ENCODE results near the gene GALNT9.
"Not testable (repeated sequence)": the region's sequence is repeated elsewhere in the genome, so short reads cannot be mapped to it uniquely, and the experiment has no call there.

GALNT9 gene

DNA sequence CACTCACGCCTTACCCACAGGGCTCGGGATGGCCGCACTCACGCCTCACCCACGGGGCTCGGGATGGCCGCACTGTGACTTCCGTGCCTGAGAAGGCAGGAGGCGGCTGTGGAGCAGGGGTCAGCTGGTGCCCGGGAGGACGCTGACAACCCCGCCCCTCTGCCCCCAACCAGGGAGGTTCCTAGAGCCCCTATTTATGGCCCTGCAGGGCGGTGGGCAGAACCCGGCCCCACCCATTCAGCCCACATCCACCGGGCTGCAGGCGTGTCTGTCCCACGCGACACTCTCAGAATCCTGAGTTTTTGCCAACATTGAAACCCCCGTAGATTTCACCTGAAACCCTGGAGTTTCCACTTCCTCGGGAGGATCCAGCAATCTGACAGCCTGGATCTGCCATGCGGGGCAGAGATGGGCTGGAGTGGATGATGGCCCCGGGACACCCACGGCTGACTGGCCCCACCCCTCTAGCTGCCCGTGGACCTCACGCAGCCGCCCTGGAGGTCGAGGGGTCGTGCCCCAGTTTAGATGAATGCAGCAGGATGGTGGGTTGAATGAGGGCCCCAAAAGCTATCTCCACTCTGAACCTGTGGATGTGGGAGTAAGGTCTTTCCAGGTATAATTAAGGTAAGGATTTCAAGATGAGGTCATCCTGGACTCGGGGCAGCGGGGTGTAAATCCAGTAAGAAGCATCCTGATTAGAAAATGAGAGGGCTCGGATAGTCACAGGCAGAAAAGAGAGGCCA lies 20.4 kb downstream of the GALNT9 start:
- Histone ChIP-seq H3K9me3 (ENCODE audit: control insufficient read depth, low read length) (no peaks in the 10 kb centered on the region), H3K4me1 (ENCODE audit: control insufficient read depth, insufficient read depth, low read length) (no peaks in the 10 kb centered on the region), H3K4me3 (ENCODE audit: low read length) (no peak overlapping the region), H3K27me3 (ENCODE audit: control insufficient read depth, insufficient read depth, low read length) (no peaks in the 10 kb centered on the region), H3K9ac (ENCODE audit: low read length) (no peak overlapping the region), H3K36me3 (ENCODE audit: control insufficient read depth, insufficient read depth, low read length) (no peaks in the 10 kb centered on the region)

DNA sequence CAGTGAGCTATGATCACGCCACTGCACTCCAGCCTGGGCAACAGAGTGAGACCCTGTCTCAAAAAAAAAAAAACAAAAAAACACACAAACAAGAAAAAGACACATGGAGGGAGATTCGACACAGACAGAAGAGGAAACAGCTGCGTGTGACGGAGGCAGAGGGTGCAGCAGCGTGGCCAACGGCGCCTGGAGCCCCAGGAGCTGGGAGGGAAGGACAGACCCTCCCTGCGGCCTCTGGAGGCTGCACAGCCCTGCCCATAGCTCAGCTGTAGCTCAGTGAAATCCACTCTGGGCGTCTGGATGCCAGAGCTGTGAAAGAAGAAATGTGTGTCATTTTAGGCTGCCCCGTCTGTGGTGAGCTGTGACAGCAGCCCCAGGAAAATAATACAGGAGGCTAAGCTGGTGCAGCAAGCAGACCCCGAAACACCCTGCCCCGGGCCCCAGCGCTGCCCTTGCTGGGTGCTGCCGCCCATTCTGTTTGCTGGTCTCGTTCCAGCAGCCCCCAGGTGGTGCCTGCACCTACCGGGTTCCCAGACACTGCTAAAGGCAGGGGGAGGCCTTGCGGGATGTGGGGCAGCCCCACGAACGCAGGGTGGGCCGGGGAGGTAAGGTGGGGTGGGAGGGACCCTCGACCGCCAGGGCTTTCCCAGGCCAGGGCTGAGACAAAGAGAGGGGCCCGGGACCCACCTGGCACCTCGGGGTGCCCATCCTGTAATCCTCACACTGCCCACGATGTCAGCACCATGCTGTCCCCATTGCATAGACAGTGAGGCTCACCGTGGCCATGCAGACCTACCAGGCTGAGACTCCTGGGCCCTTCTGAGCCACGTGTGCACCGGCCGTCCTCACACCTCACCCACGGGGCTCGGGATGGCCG lies 21.2 kb downstream of the GALNT9 start:
- H3K36me3 ChIP-seq (ENCODE audit: control insufficient read depth, insufficient read depth, low read length), result no peaks in the 10 kb centered on the region
- no peaks in the 10 kb centered on the region for H3K9me3 ChIP-seq (ENCODE audit: control insufficient read depth, low read length)
- H3K9ac ChIP-seq (ENCODE audit: low read length), result no peak overlapping the region
- no peaks in the 10 kb centered on the region for H3K4me1 ChIP-seq (ENCODE audit: control insufficient read depth, insufficient read depth, low read length)
- no peak overlapping the region for H3K4me3 ChIP-seq (ENCODE audit: low read length)
- H3K27me3 ChIP-seq (ENCODE audit: control insufficient read depth, insufficient read depth, low read length), result no peaks in the 10 kb centered on the region

DNA sequence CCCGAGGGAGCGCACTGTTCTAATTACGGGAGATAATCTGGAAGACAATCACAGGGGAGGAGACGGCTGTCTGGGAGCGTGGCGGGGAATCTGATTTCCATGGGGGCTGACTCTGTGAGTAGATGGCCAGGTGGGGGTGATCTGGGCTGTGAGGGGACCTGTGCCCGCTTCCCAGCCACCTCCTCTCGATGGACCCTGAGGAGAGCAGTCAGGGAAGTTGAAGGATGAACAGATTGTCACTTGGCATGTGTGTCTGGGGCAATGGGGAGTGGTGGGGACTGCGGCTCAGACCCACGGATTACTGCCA lies 22.6 kb downstream of the GALNT9 start:
- Histone ChIP-seq H3K4me3 (ENCODE audit: low read length) (no peak overlapping the region), H3K9me3 (ENCODE audit: control insufficient read depth, low read length) (no peaks in the 10 kb centered on the region), H3K36me3 (ENCODE audit: control insufficient read depth, insufficient read depth, low read length) (no peaks in the 10 kb centered on the region), H3K9ac (ENCODE audit: low read length) (no peak overlapping the region), H3K27me3 (ENCODE audit: control insufficient read depth, insufficient read depth, low read length) (no peaks in the 10 kb centered on the region), H3K4me1 (ENCODE audit: control insufficient read depth, insufficient read depth, low read length) (no peaks in the 10 kb centered on the region)

DNA sequence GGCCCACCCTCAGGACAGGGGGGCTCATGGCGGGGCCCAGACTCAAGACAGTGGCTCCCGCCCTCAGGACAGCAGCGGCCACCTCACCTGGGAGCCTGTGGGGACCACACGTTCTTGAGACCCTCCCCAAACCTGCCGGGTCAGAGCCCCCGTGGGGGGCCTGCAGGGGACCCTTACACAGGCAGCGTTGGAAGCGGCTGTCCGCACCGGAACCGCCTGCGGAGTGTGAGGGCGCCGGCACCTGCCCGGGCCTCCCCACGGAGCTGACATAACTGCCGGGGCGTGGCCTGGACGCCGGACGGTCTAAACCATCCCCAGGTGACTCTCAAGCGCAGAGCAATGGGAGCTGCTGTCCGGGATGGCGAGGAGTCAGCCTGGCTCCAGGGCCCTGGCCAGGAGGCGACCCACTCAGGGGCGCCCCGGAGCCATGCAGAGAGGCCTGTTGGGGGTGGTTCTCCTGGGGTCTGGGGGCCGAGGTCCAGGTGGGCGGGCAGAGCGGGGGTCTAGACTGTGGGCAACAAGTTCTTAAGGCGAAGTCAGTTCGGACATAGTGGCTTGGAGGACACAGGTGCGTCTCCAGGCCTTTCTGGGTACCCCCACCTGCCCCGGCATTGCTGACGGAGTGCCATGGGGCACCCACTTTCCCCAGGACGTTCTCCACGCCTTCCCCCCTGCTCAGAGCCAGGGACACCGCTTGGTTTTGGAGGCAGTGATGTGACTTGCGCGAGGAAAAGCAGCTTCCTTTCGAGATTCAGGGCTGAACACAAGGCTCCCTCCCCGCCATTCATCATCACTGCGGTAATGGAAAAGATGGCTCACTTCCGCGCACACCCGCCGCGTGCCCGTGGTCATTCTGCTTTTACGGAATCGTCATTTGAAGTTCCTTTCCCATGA lies 23.2 kb downstream of the GALNT9 start:
- no peaks in the 10 kb centered on the region for H3K9me3 ChIP-seq (ENCODE audit: control insufficient read depth, low read length)
- H3K4me3 ChIP-seq (ENCODE audit: low read length), result no peak overlapping the region
- no peaks in the 10 kb centered on the region for H3K36me3 ChIP-seq (ENCODE audit: control insufficient read depth, insufficient read depth, low read length)
- no peaks in the 10 kb centered on the region for H3K27me3 ChIP-seq (ENCODE audit: control insufficient read depth, insufficient read depth, low read length)
- H3K4me1 ChIP-seq (ENCODE audit: control insufficient read depth, insufficient read depth, low read length), result no peaks in the 10 kb centered on the region
- H3K9ac ChIP-seq (ENCODE audit: low read length), result no peak overlapping the region

DNA sequence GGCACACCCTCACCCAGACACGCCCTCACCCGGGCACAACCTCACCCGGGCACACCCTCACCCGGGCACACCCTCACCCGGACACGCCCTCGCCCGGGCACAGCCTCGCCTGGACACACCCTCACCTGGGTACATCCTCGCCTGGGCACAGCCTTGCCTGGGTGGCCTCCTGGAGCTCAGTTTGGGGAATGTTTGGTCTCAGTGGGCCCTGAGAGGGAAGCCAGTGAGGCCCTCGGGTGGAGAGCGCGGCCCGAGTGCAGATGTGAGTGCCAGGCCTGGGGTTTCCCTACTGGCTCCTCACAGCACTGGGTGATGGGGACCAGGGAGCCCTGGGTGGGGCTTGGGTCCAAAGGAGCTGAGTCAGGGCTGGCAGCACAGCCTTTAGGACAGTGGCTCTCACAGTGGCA lies 23.8 kb downstream of the GALNT9 start:
- no peaks in the 10 kb centered on the region for H3K4me1 ChIP-seq (ENCODE audit: control insufficient read depth, insufficient read depth, low read length)
- no peak overlapping the region for H3K4me3 ChIP-seq (ENCODE audit: low read length)
- H3K27me3 ChIP-seq (ENCODE audit: control insufficient read depth, insufficient read depth, low read length), result no peaks in the 10 kb centered on the region
- no peak overlapping the region for H3K9ac ChIP-seq (ENCODE audit: low read length)
- no peaks in the 10 kb centered on the region for H3K36me3 ChIP-seq (ENCODE audit: control insufficient read depth, insufficient read depth, low read length)
- no peaks in the 10 kb centered on the region for H3K9me3 ChIP-seq (ENCODE audit: control insufficient read depth, low read length)

DNA sequence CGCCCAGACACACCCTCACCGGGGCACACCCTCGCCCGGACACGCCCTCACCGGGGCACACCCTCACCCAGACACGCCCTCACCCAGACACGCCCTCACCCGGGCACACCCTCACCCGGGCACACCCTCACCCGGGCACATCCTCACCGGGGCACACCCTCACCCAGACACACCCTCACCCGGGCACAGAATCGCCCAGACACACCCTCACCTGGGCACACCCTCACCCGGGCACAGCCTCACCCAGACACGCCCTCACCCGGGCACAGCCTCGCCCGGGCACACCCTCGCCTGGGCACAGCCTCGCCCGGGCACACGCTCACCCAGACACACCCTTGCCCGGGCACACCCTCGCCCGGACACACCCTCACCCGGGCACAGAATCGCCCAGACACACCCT lies 24.5 kb downstream of the GALNT9 start:
- not testable (repeated sequence) for H3K4me1 ChIP-seq (ENCODE audit: control insufficient read depth, insufficient read depth, low read length); H3K9ac ChIP-seq (ENCODE audit: low read length); H3K4me3 ChIP-seq (ENCODE audit: low read length); H3K27me3 ChIP-seq (ENCODE audit: control insufficient read depth, insufficient read depth, low read length); H3K9me3 ChIP-seq (ENCODE audit: control insufficient read depth, low read length); H3K36me3 ChIP-seq (ENCODE audit: control insufficient read depth, insufficient read depth, low read length)

DNA sequence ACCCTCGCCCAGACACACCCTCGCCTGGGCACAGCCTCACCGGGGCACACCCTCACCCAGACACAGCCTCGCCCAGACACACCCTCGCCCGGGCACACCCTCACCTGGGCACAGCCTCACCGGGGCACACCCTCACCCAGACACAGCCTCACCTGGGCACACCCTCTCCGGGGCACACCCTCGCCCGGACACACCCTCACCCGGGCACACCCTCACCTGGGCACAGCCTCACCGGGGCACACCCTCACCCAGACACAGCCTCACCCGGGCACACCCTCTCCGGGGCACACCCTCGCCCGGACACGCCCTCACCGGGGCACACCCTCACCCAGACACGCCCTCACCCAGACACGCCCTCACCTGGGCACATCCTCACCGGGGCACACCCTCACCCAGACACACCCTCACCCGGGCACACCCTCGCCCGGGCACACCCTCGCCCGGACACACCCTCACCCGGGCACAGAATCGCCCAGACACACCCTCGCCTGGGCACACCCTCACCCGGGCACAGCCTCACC lies 25.5 kb downstream of the GALNT9 start:
- H3K36me3 ChIP-seq (ENCODE audit: control insufficient read depth, insufficient read depth, low read length); H3K9me3 ChIP-seq (ENCODE audit: control insufficient read depth, low read length); H3K27me3 ChIP-seq (ENCODE audit: control insufficient read depth, insufficient read depth, low read length); H3K4me3 ChIP-seq (ENCODE audit: low read length); H3K4me1 ChIP-seq (ENCODE audit: control insufficient read depth, insufficient read depth, low read length); H3K9ac ChIP-seq (ENCODE audit: low read length): not testable (repeated sequence)

DNA sequence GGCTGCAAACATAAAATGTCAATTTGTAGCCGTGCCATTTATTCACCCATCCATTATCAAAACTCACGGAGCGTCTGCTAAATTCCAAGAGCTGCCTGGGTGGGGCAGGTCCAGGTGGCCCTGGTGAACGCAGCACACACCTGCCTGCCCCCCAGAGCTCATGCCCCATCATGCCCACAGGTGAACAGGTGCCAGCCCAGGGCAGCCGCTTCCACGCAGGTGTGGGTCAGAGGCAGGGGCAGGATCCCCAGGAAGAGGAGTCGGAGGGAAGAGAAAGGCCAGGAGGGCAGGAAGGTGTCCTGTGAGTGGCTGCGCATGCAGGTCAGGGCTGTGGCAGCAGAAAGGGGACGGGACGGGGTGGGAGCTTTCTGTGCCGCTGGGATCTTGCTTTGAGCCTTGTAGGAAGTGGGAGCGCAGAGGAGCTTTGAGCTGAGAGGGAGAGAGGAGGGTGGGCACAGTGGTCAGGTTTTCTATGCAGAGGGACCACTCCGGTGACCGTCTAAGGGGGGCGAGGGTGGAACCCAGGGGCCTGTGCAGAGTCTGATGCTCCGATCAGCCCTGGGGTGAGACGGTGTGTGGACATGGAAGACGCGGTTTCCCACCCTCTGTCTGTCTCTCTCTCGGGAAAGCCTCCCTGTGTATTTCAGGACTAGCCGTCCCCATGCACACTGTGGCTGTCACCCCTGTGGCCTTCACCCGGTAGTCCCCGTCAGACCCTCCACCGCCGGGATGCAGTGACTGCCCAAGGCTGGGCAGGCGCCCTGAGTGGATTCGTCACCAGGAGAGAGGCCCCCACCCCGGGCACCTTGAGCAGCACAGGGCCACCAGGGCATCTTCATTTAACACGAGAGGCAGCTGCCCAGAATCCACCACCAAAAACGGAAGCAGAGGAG lies 26.7 kb downstream of the GALNT9 start:
- H3K9ac ChIP-seq (ENCODE audit: low read length), result no peak overlapping the region
- no peaks in the 10 kb centered on the region for H3K27me3 ChIP-seq (ENCODE audit: control insufficient read depth, insufficient read depth, low read length)
- H3K9me3 ChIP-seq (ENCODE audit: control insufficient read depth, low read length), result no peaks in the 10 kb centered on the region
- no peaks in the 10 kb centered on the region for H3K4me1 ChIP-seq (ENCODE audit: control insufficient read depth, insufficient read depth, low read length)
- no peaks in the 10 kb centered on the region for H3K36me3 ChIP-seq (ENCODE audit: control insufficient read depth, insufficient read depth, low read length)
- no peak overlapping the region for H3K4me3 ChIP-seq (ENCODE audit: low read length)

DNA sequence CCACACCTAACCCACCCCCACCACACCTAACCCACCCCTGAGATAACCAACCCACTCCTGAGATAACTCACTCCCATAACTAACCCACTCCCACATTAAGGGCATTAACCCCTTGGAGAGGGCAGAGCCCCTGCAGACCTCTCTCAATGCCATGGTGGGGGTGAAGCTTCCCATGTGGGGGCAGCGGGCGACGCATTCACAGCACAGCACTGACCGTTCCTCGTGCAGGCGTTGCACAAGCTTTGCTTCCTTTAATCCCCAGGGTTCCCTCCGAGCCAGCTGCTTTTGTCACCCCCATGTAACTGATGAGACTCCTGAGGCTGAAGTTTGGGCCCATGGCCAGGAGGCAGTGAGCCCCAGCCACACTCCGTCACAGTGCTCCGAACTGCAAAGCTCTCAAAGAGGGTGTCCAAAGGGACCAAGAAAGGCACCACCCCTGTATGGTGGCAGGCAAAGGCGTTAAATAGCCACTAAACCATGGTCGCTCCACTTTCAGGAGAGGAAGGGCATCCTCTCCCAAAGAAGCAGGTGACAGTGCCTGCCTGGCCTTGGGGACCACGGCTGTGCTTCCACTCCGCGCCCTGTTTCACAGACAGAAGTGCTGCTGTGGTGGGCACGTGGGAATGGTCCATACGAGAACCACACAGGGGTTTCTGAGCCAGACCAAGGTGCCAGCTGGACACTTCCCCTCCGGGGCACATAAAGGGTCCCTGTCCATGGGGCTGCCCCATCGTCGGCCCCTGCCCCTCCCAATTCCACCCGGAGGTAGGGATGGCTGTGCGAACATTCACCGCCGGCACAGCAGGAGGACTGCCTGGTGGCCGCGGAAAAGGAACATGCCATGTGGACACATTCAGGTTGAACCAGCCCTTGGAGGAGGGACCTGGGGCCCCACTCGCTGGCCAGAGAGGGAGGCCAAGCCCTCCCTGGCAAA lies 28.3 kb downstream of the GALNT9 start:
- H3K9me3 ChIP-seq (ENCODE audit: control insufficient read depth, low read length), result no peaks in the 10 kb centered on the region
- no peaks in the 10 kb centered on the region for H3K36me3 ChIP-seq (ENCODE audit: control insufficient read depth, insufficient read depth, low read length)
- H3K4me3 ChIP-seq (ENCODE audit: low read length), result no peak overlapping the region
- no peak overlapping the region for H3K9ac ChIP-seq (ENCODE audit: low read length)
- peaks cover 2% of the 10 kb centered on the region for H3K27me3 ChIP-seq (ENCODE audit: control insufficient read depth, insufficient read depth, low read length)
- no peaks in the 10 kb centered on the region for H3K4me1 ChIP-seq (ENCODE audit: control insufficient read depth, insufficient read depth, low read length)

DNA sequence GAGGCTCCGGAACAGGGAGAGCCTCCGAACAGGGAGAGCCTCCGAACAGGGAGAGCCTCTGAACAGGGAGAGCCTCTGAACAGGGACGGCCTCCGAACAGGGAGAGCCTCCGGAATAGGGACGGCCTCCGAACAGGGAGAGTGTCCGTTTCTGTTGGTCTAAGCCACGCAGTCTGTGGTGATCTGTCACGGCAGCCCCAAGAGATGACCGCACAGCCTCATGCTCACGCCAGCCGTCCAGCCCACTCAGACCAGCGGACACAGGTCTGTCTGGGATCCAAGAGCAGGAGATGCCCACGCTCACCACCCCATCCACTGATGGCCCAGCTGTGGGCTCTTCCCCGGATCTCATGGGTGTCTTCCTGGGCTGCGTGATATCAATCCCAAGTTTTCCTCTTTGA lies 33.3 kb downstream of the GALNT9 start:
- no peaks in the 10 kb centered on the region for H3K36me3 ChIP-seq (ENCODE audit: control insufficient read depth, insufficient read depth, low read length)
- no peak overlapping the region for H3K4me3 ChIP-seq (ENCODE audit: low read length)
- peaks cover 5% of the 10 kb centered on the region for H3K27me3 ChIP-seq (ENCODE audit: control insufficient read depth, insufficient read depth, low read length)
- no peaks in the 10 kb centered on the region for H3K4me1 ChIP-seq (ENCODE audit: control insufficient read depth, insufficient read depth, low read length)
- H3K9me3 ChIP-seq (ENCODE audit: control insufficient read depth, low read length), result no peaks in the 10 kb centered on the region
- H3K9ac ChIP-seq (ENCODE audit: low read length), result no peak overlapping the region
